HUDEP-2 (cell line): ENCODE data around the gene CFAP52.
"Not testable (repeated sequence)": the region's sequence is repeated elsewhere in the genome, so short reads cannot be mapped to it uniquely, and the experiment has no call there.

Experiments
- DNase-seq, 76 experiments: peaks; one replicate each; lab custom pipeline; 2025; ENCODE audit not compliant: unreplicated experiment in 76 of 76; lab: John Stamatoyannopoulos, UW

CFAP52 gene

GRCh38 chr17:9644910-9645751 lies 68.7 kb downstream of the CFAP52 start, which contains the start of gene USP43:
TSS of gene USP43 (plus strand) at chr17:9645517. CDS start at chr17:9645633, 116 bp downstream.
- peak in 46 of 76 experiments; percentile 4 to 76 (median 30) for DNase-seq

GRCh38 chr17:9645851-9646545 lies 69.6 kb downstream of the CFAP52 start:
- DNase-seq: peak in 50 of 76 experiments; percentile 5 to 60 (median 32)

- DNase-seq: no peak
Measured at GRCh38 chr17:9646546-9646885, 70.1 kb downstream of the CFAP52 start.

- no peak for DNase-seq
Measured at GRCh38 chr17:9647014-9647413, 70.6 kb downstream of the CFAP52 start.

GRCh38 chr17:9648521-9649110 lies 72.2 kb downstream of the CFAP52 start:
- no peak for DNase-seq

GRCh38 chr17:9658593-9659211 lies 82.3 kb downstream of the CFAP52 start:
- no peak for DNase-seq

GRCh38 chr17:9661027-9661426 lies 84.6 kb downstream of the CFAP52 start:
- no peak for DNase-seq

GRCh38 chr17:9663511-9663910 lies 87.1 kb downstream of the CFAP52 start:
- not testable (repeated sequence) for DNase-seq

GRCh38 chr17:9666461-9667050 lies 90.1 kb downstream of the CFAP52 start:
- no peak for DNase-seq

GRCh38 chr17:9668517-9668916 lies 92.1 kb downstream of the CFAP52 start:
- no peak for DNase-seq

GRCh38 chr17:9669551-9670008 lies 93.1 kb downstream of the CFAP52 start:
- no peak for DNase-seq

- no peak for DNase-seq
Measured at GRCh38 chr17:9670596-9670995, 94.2 kb downstream of the CFAP52 start.

- no peak for DNase-seq
Measured at GRCh38 chr17:9671559-9671958, 95.1 kb downstream of the CFAP52 start.

- no peak for DNase-seq
Measured at GRCh38 chr17:9672266-9672665, 95.8 kb downstream of the CFAP52 start.

GRCh38 chr17:9672691-9673090 lies 96.2 kb downstream of the CFAP52 start:
- DNase-seq: no peak

GRCh38 chr17:9676084-9676483 lies 99.6 kb downstream of the CFAP52 start:
- peak in 1 of 76 experiments; percentile 1 for DNase-seq

GRCh38 chr17:9676820-9677310 lies 100.4 kb downstream of the CFAP52 start:
- DNase-seq: no peak

GRCh38 chr17:9677411-9677810 lies 101.0 kb downstream of the CFAP52 start:
- no peak for DNase-seq

- no peak for DNase-seq
Measured at GRCh38 chr17:9677896-9678295, 101.5 kb downstream of the CFAP52 start.

- DNase-seq: no peak
Measured at GRCh38 chr17:9684955-9685621, 108.6 kb downstream of the CFAP52 start.
